ENCODE measurements around the gene ESPNL.

- TF ChIP-seq CTCF (IDR thresholded peaks at IDR 0.05; ENCODE audit: low read depth, low read length) (no peak), POLR2A (IDR thresholded peaks at IDR 0.05; ENCODE audit: extremely low read depth, insufficient read length) (no peak), MAX (IDR thresholded peaks at IDR 0.05; ENCODE audit: low read depth, low read length) (no peak), MYC (IDR thresholded peaks at IDR 0.05; ENCODE audit: low read depth, low read length) (no peak)
Observed at GRCh38 chr2:238129166-238130010, 29.2 kb downstream of the ESPNL start.
